Measurements from ENCODE around the gene NFE2L2.
"Not testable (repeated sequence)": the region's sequence is repeated elsewhere in the genome, so short reads cannot be mapped to it uniquely, and the experiment has no call there.

NFE2L2 gene

GRCh38 chr2:177190941-177191340 lies 73.6 kb downstream of the NFE2L2 start:
- H3K27me3 Mint-ChIP-seq (ENCODE audit: low read depth), result no peaks in the 10 kb centered on the region
- H3K27ac Mint-ChIP-seq, result no peak overlapping the region
- H3K9me3 Mint-ChIP-seq, result no peaks in the 10 kb centered on the region
- no peak overlapping the region for H3K4me3 Mint-ChIP-seq
- no peak for TF ChIP-seq CTCF (IDR thresholded peaks at IDR 0.05; ENCODE audit: unreplicated experiment in 3 of 3)
- H3K36me3 Mint-ChIP-seq (ENCODE audit: low read depth), result no peaks in the 10 kb centered on the region
- no peaks in the 10 kb centered on the region for H3K4me1 Mint-ChIP-seq

GRCh38 chr2:177188482-177189469 lies 75.8 kb downstream of the NFE2L2 start:
- no peak overlapping the region for H3K27ac Mint-ChIP-seq
- no peak for TF ChIP-seq CTCF (IDR thresholded peaks at IDR 0.05; ENCODE audit: unreplicated experiment in 3 of 3)
- no peaks in the 10 kb centered on the region for H3K36me3 Mint-ChIP-seq (ENCODE audit: low read depth)
- H3K27me3 Mint-ChIP-seq (ENCODE audit: low read depth), result no peaks in the 10 kb centered on the region
- H3K9me3 Mint-ChIP-seq, result no peaks in the 10 kb centered on the region
- H3K4me1 Mint-ChIP-seq, result no peaks in the 10 kb centered on the region
- no peak overlapping the region for H3K4me3 Mint-ChIP-seq

GRCh38 chr2:177187631-177188312 lies 76.8 kb downstream of the NFE2L2 start:
- Mint-ChIP-seq H3K4me1 (no peaks in the 10 kb centered on the region), H3K27ac (peak overlapping the region in 1 of 3 experiments; percentile 7), H3K9me3 (no peaks in the 10 kb centered on the region), H3K27me3 (ENCODE audit: low read depth) (no peaks in the 10 kb centered on the region), H3K36me3 (ENCODE audit: low read depth) (no peaks in the 10 kb centered on the region), H3K4me3 (no peak overlapping the region)
- TF ChIP-seq CTCF (IDR thresholded peaks at IDR 0.05; ENCODE audit: unreplicated experiment in 3 of 3), result no peak

- not testable (repeated sequence) for H3K4me3 Mint-ChIP-seq; H3K4me1 Mint-ChIP-seq; H3K27ac Mint-ChIP-seq; H3K27me3 Mint-ChIP-seq (ENCODE audit: low read depth); H3K36me3 Mint-ChIP-seq (ENCODE audit: low read depth); H3K9me3 Mint-ChIP-seq
These were observed 78.5 kb downstream of the NFE2L2 start for GRCh38 chr2:177186038-177186437.

GRCh38 chr2:177184606-177185005 lies 79.9 kb downstream of the NFE2L2 start:
- Mint-ChIP-seq H3K27ac (no peak overlapping the region), H3K4me1 (no peaks in the 10 kb centered on the region), H3K36me3 (ENCODE audit: low read depth) (no peaks in the 10 kb centered on the region), H3K9me3 (no peaks in the 10 kb centered on the region), H3K27me3 (ENCODE audit: low read depth) (no peaks in the 10 kb centered on the region), H3K4me3 (no peak overlapping the region)
- no peak for TF ChIP-seq CTCF (IDR thresholded peaks at IDR 0.05; ENCODE audit: unreplicated experiment in 3 of 3)

GRCh38 chr2:177183860-177184259 lies 80.7 kb downstream of the NFE2L2 start:
- no peaks in the 10 kb centered on the region for H3K36me3 Mint-ChIP-seq (ENCODE audit: low read depth)
- H3K27ac Mint-ChIP-seq, result no peak overlapping the region
- H3K9me3 Mint-ChIP-seq, result no peaks in the 10 kb centered on the region
- no peaks in the 10 kb centered on the region for H3K27me3 Mint-ChIP-seq (ENCODE audit: low read depth)
- no peak for TF ChIP-seq CTCF (IDR thresholded peaks at IDR 0.05; ENCODE audit: unreplicated experiment in 3 of 3)
- no peaks in the 10 kb centered on the region for H3K4me1 Mint-ChIP-seq
- no peak overlapping the region for H3K4me3 Mint-ChIP-seq
